Heart right ventricle (tissue), 16 donors: ENCODE data around the gene GBP2. TPM values are rescaled to one million over a fixed set of nuclear protein-coding genes. Genes with fewer than 3 reads are reported as not detected.

Experiments
- ATAC-seq, 8 donors: fragments of 200-7000 bp; cut with Tn5 transposase; one replicate each; pipeline ENCODE4 v1.9.1; 2020; ENCODE audit warnings: mild to moderate bottlenecking in 8 of 8, moderate library complexity in 8 of 8, moderate number of reproducible peaks in 1 of 8
- DNase-seq, 2 donors: peaks; one replicate each; pipeline ENCODE4 v3.0.0-alpha.2; 2020
- H3K27ac ChIP-seq, 10 donors: fragments of 200-600 bp; sonication (generic) in 2 of 10; one replicate each; pipeline versions ENCODE4 v1.5.0 to v1.8.0; 2020 to 2022; ENCODE audit warnings: mild to moderate bottlenecking in 3 of 10
- H3K27me3 ChIP-seq, 7 donors: fragments of 200-600 bp; one replicate each; pipeline ENCODE4 v1.8.0; 2021 to 2022; ENCODE audit warnings: mild to moderate bottlenecking in 2 of 7
- H3K36me3 ChIP-seq, 9 donors: fragments of 200-600 bp; sonication (generic) in 1 of 9; one replicate each; pipeline versions ENCODE4 v1.5.0 to v1.8.0; 2020 to 2022; ENCODE audit warnings: mild to moderate bottlenecking in 2 of 9
- H3K4me1 ChIP-seq, 9 donors: fragments of 200-600 bp; sonication (generic) in 1 of 9; one replicate each; pipeline versions ENCODE4 v1.5.0 to v1.8.0; 2020 to 2022; ENCODE audit warnings: mild to moderate bottlenecking in 4 of 9
- H3K4me3 ChIP-seq, 10 donors: fragments of 200-600 bp; sonication (generic) in 2 of 10; one replicate each; pipeline versions ENCODE4 v1.5.0 to v1.8.0; 2020 to 2022; ENCODE audit warnings: mild to moderate bottlenecking in 7 of 10, moderate library complexity in 2 of 10
- H3K9me3 ChIP-seq, 11 donors: fragments of 200-600 bp in 10 of 11; sonication (generic) in 2 of 11; one replicate each; pipeline versions ENCODE4 v1.5.0 to v1.8.0; 2013 to 2022; ENCODE audit warnings: mild to moderate bottlenecking in 2 of 11, control low read depth in 1 of 11, moderate library complexity in 1 of 11
- CTCF ChIP-seq, 9 donors: fragments of 200-600 bp; sonication (generic) in 2 of 9; IDR thresholded peaks; one replicate each; pipeline versions ENCODE4 v1.5.0 to v1.8.0; 2021 to 2022; ENCODE audit warnings: antibody characterized with exemption in 9 of 9, mild to moderate bottlenecking in 5 of 9, moderate library complexity in 1 of 9
- WGBS, 2 donors: extraction: QIAGEN DNeasy Blood & Tissue Kit; methylation state at CpG; one replicate each; pipeline ENCODE4 v1.1.7; 2013; ENCODE audit warnings: inconsistent platforms in 1 of 2; 5-methylcytosine and 5-hydroxymethylcytosine counted together
- intact Hi-C, 10 donors: fragments of 100-400 bp; cut with DNase I; formaldehyde crosslinking; loops; one replicate each; pipeline versions ENCODE4 v1.11.1 to v1.14.2; 2022
- polyA plus RNA-seq, 2 donors: library from polyadenylated mRNA; stranded (reverse); fragments of 200-250 nt; gene quantifications; one replicate each; pipeline ENCODE4 v1.2.3, GENCODE V29; 2013
- total RNA-seq, 10 donors: library from RNA; stranded (reverse); fragmentation: NEBNext Ultra II Directional in 3 of 10; extraction: Animal tissue kit (Norgen Biotek cat#: 25700) in 3 of 10; gene quantifications; one replicate each; pipeline versions ENCODE4 v1.2.1 to v1.2.4, GENCODE V29; 2021 to 2023
- donor health status: Arrhythmogenic right ventricular cardiomyopathy.
- donor health status: ischemic (EF 13 %, LVEDD 7.1; RV severe dilation, severe dysfunction).
- donor health status: healthy with polysubstance abuse.
- donor health status: DM: no; HTN: yes; CAD: no.
- donor health status: DM: no; HTN: no; CAD: no.
- donor health status: ischemic (EF 25% LVEDD 6.9; RV normal size, moderate dysfunction).
- donor health status: ischemic (EF 25% LVEDD 5.7; RV mildly dilated, moderate dysfunction).
- donor health status: healthy.
- donor health status: DM: yes; HTN: yes; CAD: no.
- donor health status: Ischemic cardiomyopathy.
- donor health status: ischemic (EF 35%, LVEDD 5.7; RV mildly dilated, moderate dysfunction).
- donor health status: nonischemic (EF 11% LVEDD 7.7; RV severe dilation, severe dysfunction).
- donor health status: DM: yes; HTN: yes; CAD: no.
- donor health status: PGD.
- donor health status: ischemic (EF 29% LVEDD 5.4; RV normal size, mild dysfunction).
- donor health status: nonischemic (EF 23%, LVEDD 6.1; RV moderate dilation, normal function).

GBP2 gene
- total and polyA plus RNA-seq, 12 donors = 6.0 to 67.3 (median 9.9) TPM

DNA sequence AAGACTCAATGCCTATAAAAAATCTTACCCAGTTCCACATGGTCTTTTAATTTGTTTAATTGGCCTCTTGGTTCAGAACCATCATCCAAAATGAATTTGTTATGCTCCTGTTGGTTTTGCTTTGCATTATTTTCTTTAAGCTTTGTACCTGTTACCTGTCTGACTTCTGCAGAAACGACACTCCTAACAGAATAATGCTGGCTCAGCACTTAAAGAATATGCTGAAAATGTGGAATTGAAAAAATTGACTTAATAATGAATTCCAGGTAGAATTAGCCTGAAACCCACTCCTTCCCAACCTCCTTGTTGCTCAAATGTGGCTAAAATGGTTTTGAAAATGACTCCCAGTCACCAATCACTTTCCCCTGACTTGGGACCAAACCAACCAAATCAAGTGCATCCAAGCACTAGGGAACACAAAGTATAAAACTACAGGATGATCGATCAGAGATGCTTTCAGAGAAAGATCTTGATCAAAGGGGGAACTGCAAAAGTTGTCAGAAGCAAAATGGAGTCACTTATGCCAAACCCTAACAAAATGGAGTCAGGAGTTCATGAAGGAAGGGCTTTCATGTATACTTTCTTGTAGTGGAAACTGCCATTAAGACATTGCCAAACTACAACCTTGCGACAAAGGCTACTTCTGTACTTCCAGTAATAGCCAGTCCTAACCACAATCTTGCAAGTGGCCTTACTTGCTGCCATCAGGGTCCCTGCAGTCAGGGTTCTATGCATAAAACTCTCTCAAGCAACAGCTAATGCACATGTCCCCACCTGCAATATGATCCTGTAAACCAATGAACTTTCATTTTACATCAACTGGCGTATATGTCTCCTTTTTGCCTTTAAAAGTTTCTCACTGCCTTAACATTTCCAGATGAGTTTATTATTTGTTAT is 44.5 kb upstream of the GBP2 start:
- no peaks in the 10 kb centered on the region for H3K4me1 ChIP-seq
- 90 to 95% methylated on average over 4 of the region's 4 CpGs for WGBS, 2 donors
- H3K36me3 ChIP-seq = no peaks in the 10 kb centered on the region
- no peak overlapping the region for H3K27ac ChIP-seq
- DNase-seq (no peak), ATAC-seq (no peak)
- H3K4me3 ChIP-seq = no peak overlapping the region
- H3K27me3 ChIP-seq = no peaks in the 10 kb centered on the region
- intact Hi-C loops = no loop called here
- H3K9me3 ChIP-seq = no peaks in the 10 kb centered on the region
- TF ChIP-seq CTCF (IDR thresholded peaks at IDR 0.05) = no peak

DNA sequence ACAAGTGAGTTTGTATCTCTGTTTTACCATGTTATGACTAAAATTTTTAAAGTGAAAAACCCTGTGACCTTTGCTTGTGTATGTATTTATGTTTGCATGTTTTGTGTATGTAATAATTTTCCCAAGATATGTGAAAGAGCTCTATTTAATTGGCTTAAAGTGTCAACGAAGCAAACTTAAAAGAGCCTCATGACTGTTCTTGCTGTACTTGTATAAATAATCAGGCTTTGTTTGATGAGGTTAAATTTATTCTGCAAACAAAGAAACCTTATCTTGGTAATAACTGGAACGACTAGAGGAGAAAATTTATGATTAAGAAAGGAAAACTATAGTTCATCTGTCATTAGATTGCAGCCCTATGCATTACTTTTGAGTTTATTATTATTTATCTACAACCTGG is 43.3 kb upstream of the GBP2 start:
- 62 to 69% methylated on average over 2 of the region's 2 CpGs for WGBS, 2 donors
- no peaks in the 10 kb centered on the region for H3K9me3 ChIP-seq
- no peaks in the 10 kb centered on the region for H3K27me3 ChIP-seq
- H3K36me3 ChIP-seq = no peaks in the 10 kb centered on the region
- no peak overlapping the region for H3K4me3 ChIP-seq
- no peak for DNase-seq
- intact Hi-C loops = no loop called here
- TF ChIP-seq CTCF (IDR thresholded peaks at IDR 0.05) = no peak
- ATAC-seq = no peak
- no peak overlapping the region for H3K27ac ChIP-seq
- no peaks in the 10 kb centered on the region for H3K4me1 ChIP-seq

DNA sequence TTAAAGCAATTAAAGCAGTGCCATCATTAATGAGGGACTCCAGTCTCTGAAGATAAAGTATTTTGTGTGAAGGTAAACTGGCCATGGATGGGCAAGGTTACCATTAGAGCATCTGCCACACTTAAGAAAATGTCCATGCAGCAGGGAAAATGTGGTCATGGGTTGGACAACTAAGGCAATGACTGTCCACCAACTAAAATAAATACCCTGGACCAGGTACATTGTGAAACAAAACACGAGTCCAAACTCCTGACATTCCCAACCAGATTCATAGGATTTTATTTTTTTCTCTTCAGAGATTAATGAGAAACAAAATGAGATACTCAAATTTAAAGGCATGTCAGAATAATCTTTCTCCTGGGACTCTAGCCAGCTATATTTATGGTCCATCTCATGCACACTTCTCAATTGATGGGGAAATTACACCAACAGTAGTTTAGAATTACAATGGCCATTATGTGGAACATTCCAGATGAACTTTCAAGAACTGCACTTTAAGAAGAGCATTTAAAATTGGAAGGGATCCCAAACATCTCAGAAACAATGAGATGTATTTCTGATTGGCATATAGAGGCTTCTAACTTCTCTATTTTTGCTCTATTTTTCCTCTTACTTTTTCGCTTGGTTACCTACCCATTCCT is 41.8 kb upstream of the GBP2 start:
- Histone ChIP-seq H3K36me3 (no peaks in the 10 kb centered on the region), H3K4me3 (no peak overlapping the region), H3K27ac (no peak overlapping the region), H3K27me3 (no peaks in the 10 kb centered on the region), H3K4me1 (no peaks in the 10 kb centered on the region), H3K9me3 (no peaks in the 10 kb centered on the region)
- TF ChIP-seq CTCF (IDR thresholded peaks at IDR 0.05) = no peak
- no peak for ATAC-seq
- 83 to 96% methylated on average over 2 of the region's 2 CpGs for WGBS, 2 donors
- DNase-seq = no peak
- intact Hi-C loops = no loop called here

DNA sequence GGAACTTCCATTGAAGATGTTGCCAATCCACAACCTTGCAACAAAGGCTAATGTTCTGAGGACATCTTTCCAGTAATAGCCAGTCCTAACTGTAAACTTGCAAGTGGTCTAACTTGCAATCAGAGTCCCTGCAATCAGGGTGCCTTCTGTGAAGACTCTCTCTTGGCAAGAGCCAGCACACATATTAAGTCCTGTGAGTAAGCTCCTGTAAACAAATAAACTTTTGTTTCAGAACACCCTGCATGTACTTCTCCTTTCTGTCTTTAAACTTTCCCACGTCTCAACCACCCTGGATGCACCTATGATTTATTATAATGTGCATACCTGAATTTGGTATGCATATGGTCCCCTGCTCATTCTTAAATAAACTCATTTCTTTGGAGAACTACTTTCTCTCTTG is 40.8 kb upstream of the GBP2 start:
- no peak for TF ChIP-seq CTCF (IDR thresholded peaks at IDR 0.05)

More for the DNA sequence above, 40.8 kb upstream of the GBP2 start:
- WGBS, 2 donors = 82 to 92% methylated on average over 1 of the region's 1 CpG
- DNase-seq (no peak), ATAC-seq (no peak)
- no peaks in the 10 kb centered on the region for H3K27me3 ChIP-seq
- peaks cover 0 to under 1% (median 0%) of the 10 kb centered on the region in 11 donors for H3K9me3 ChIP-seq
- no peak overlapping the region for H3K27ac ChIP-seq
- no peaks in the 10 kb centered on the region for H3K36me3 ChIP-seq
- H3K4me1 ChIP-seq = no peaks in the 10 kb centered on the region
- no peak overlapping the region for H3K4me3 ChIP-seq
- intact Hi-C loops = no loop called here
